GM12891 (cell line): ENCODE results near the gene PRKCE.

ENCODE experiments used
- DNase-seq: peaks from one replicate; pipeline ENCODE4 v3.0.0; 2011; ENCODE audit warnings: low spot score; ENCODE audit not compliant: insufficient read length
- FAIRE-seq: peaks from 2 replicates; lab custom pipeline; 2011; peaks lifted over from hg19 to GRCh38; lab: Jason Lieb, UNC
- PAX5 ChIP-seq: IDR thresholded peaks from 2 replicates; pipeline ENCODE4 v1.6.1; 2011; ENCODE audit warnings: low read length, moderate library complexity, mild to moderate bottlenecking; ENCODE audit not compliant: insufficient read depth, severe bottlenecking
- POLR2A ChIP-seq: IDR thresholded peaks from 2 replicates; pipeline ENCODE4 v1.6.1; 2011; ENCODE audit warnings: low read depth, low read length, control low read depth
- POLR2AphosphoS5 ChIP-seq: IDR thresholded peaks from 2 replicates; pipeline ENCODE4 v1.6.1; 2011; ENCODE audit warnings: low read depth, low read length, control low read depth
- POU2F2 ChIP-seq: IDR thresholded peaks from 2 replicates; pipeline ENCODE4 v1.6.1; 2011; ENCODE audit warnings: low read depth, mild to moderate bottlenecking, control low read depth, low read length, moderate library complexity
- SPI1 ChIP-seq: IDR thresholded peaks from 2 replicates; pipeline ENCODE4 v1.6.1; 2011; ENCODE audit warnings: low read depth, low read length, control low read depth
- TAF1 ChIP-seq: IDR thresholded peaks from 2 replicates; pipeline ENCODE4 v1.6.1; 2011; ENCODE audit warnings: low read depth, low read length, control low read depth

PRKCE gene

DNA sequence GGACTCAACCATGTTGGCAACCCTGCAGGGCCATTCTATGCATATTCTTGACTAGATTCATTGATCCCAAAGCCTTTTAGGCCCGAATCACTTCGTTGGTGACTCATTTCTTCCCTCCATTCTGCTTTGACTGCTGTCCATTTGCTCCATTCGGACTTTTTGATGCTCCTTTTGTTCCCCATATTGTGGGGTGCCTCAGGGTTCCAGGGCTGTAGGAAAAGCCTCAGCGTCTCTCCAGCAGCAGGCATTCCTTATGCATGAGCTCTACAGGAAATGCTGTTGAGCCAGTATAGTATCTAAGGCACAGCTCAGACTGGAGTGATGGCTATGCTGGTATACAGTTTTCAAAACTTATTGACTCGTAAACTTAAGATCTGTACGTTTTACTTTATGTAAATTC, 292.6 kb downstream of the PRKCE start:
- FAIRE-seq: no peak
- no peak for TF ChIP-seq TAF1
- TF ChIP-seq POU2F2: no peak
- no peak for TF ChIP-seq POLR2AphosphoS5
- TF ChIP-seq PAX5: no peak
- no peak for TF ChIP-seq SPI1
- no peak for TF ChIP-seq POLR2A
- no peak for DNase-seq

DNA sequence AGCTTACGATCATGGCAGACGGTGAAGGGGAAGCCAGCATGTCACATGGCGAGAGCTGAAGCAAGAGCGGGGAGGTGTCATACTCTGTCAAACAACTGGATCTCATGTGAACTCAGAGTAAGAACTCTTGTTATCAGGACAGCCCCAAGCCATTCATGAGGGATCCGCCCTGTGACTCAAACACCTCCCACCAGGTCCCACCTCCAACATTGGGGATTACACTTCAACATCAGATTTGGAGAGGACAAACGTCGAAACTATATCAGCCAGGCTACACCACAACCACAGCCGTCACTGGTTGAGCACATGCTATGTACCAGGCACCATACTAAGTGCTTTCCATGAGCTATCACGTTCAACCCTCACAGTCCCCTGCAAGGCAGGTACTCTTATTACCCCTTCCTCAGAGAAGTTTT, 293.8 kb downstream of the PRKCE start:
- TF ChIP-seq PAX5 (no peak), POLR2AphosphoS5 (no peak), POLR2A (no peak)
- DNase-seq (no peak), FAIRE-seq (no peak)

DNA sequence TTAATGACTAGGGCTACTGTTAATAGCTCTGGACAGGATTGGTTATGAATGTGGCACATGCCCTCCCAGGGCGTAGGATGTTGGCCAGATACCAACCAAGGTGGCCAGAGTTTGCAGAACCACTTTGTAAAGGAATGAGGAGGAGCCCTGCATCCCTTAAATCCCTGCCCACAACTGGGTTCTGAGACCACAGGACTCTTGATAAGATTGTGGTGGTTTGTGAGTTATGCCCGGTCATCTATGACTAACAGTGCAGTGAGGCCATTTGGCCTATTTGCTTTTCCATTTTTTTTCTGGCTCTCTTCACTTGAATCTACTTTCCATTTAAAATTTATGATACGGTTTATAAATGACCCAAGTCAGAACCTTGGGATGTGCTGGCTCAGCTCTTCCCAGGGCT, 294.5 kb downstream of the PRKCE start:
- no peak for TF ChIP-seq TAF1
- no peak for TF ChIP-seq POLR2A
- TF ChIP-seq PAX5: no peak
- no peak for DNase-seq
- no peak for FAIRE-seq

DNA sequence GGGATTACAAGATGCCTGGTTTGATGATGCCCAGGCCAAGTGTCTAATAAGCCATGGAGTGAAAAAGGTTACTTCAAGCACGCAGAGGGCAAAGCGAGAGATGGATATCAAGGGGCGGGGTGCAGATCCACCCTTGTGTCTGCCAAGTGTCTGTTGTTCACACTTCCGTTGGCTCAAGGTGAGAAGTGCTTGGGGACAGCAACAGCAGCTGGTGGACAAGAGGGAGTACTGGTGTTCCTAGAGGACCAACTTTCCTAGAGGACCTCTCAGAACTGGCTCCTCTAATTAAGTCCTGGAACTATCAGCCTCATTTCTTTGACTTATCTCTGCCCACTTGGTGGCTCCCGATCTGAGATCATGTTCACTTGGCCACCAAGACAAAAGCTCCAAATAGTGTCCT, 299.1 kb downstream of the PRKCE start:
- no peak for TF ChIP-seq PAX5
- no peak for TF ChIP-seq SPI1
- no peak for TF ChIP-seq POU2F2
- no peak for TF ChIP-seq TAF1
- no peak for TF ChIP-seq POLR2AphosphoS5
- TF ChIP-seq POLR2A: no peak
- FAIRE-seq (peak; percentile 73), DNase-seq (no peak)

DNA sequence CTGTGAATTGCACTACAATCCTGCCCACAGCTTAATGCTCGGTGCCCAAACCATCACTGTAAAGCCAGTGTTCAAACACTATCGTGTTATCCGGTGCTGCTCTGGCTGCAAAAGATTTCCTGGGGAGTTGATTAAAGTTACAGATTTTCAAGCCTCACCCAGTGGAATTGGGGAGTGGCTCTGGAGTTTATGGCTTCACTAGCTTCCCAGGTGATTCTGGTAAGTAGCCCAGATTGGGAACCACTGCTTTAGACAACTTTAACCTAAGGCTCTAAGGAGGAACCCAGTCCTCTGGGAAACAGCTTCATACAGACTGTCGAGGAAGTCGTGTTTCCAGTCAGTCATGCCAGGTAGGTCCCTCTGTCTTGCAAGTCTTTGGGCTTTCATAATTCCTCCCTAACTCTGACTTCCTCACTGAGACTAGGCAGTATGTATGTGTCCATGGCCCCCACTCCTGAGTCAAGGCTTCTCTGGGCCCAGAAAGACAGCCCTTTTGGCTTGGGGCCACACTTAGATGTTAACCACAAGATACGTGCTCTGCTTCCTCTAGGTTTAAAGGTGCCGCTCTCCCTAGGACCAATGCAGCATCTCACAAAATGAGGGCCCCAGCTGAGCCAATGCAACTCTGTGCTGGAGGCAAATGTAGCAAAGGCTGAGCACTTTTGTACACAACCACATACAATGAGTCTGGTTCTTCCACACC, 299.7 kb downstream of the PRKCE start:
- TF ChIP-seq TAF1 (no peak), POLR2AphosphoS5 (no peak), POLR2A (no peak), SPI1 (no peak), PAX5 (no peak), POU2F2 (no peak)
- FAIRE-seq (peak; percentile 64), DNase-seq (no peak)

DNA sequence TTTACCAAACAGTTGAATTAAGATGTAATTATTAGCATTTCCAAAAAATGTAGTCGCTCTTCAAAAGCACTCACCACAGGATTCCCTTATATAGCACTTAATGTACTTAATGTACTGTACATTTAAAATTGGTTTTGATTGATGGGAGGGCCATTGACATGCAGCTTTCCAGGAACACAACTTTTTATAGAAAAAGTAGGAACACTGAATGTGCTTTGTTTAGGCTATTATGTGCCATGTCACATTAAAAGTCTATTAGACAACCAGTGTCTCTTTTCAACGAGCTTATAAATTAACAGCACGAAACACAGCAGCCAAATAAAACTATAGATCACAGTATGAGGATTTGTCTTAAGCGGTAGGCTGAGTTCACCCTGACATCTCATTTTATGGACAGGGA, 301.1 kb downstream of the PRKCE start:
- TF ChIP-seq PAX5 (no peak), POLR2AphosphoS5 (no peak), TAF1 (no peak), POLR2A (no peak), POU2F2 (no peak), SPI1 (no peak)
- DNase-seq (no peak), FAIRE-seq (no peak)

DNA sequence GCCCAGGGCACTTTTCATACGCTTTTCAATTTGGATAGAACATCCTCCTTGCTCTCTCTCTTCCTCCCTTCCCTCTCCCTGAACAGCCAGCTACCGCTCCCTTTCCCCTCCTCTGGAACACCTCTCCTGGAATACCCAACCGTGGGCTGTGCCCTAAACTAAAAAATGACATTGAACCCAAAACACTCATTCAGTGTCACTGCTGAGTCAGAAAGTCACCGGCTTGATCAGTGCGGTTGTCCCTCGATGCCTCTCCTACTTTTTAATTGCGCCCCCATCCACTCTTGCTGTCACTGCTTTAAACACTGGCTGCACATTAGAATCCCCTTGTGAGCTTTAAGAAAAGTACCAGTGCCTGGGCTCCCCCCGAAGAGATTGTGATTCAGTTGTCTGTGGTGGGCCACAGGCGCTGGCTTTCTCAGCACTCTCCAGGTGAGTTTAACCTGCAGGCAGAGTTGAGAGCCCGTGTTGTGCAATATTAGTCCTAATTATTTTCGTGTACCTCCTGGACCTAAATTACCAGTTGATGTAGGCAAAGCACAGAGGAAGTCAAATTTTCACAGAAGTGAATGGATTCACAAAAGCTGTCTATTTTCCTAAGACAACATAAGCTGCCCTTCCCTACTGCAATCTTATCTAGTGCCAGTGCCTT, 302.0 kb downstream of the PRKCE start:
- TF ChIP-seq POLR2A (no peak), POU2F2 (no peak), TAF1 (no peak), POLR2AphosphoS5 (no peak), PAX5 (no peak), SPI1 (no peak)
- DNase-seq (no peak), FAIRE-seq (no peak)

DNA sequence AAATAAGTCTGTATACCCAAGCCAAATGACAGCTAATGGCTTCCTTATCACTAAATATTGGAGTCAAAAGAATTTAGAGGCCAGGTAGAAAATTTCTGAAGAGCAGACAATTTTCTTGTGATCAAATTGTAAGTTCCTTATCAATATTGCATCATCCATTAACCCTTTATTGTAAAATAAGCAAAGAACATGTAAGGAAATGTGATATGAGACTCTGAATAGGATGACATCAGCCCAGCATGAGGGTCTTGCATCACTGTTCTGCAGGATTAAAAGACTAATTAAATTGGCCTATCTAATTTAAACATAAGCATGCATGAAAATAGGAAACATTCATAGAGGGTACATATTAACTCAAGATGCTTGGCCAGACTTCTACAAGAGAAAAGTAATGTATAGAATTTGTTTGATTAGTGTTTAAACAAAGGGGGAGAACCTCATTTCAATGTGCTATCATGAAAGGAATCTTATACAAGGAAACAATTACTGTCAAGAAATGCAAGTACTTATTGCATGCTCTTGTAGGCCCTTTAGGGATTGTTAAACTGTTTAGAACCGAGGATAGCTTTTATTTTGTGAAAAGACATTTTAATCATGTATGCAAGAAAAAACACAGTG, 302.9 kb downstream of the PRKCE start:
- TF ChIP-seq SPI1 (no peak), PAX5 (no peak), POLR2AphosphoS5 (no peak), POU2F2 (no peak), POLR2A (no peak), TAF1 (no peak)
- DNase-seq (no peak), FAIRE-seq (no peak)

DNA sequence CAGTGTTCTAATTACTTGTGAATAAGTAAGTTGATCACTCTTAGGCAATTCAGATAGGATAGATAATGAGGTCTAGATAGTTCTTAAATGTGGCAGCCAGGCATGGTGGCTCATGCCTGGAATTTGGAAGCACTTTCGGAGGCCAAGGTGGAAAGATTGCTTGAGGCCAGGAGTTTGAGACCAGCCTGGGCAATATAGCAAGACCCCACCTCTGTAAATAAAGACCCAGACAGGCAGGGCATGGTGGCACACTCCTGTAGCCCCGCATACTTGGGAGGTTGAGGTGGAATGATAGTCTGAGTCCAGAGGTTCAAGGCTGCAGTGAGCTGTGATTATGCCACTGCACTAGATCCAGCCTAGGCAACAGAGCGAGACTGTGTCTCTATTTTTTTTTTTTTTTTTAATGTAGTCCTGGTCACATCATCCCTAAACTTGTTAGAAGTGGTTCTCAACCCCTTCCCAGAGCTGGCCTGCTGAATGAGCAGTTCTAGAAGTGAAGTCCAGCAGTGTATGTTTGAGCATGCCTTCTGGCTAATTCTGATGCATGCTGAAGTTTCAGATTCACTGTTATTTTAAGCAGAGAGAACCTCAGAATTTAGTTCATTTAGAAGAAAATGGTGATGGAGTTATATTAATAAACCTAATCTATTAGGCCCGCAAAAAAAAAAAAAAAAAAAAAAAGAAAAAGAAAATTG, 306.2 kb downstream of the PRKCE start:
- FAIRE-seq: peak; percentile 64
- no peak for DNase-seq
- no peak for TF ChIP-seq POLR2A
- no peak for TF ChIP-seq SPI1
- no peak for TF ChIP-seq PAX5
- TF ChIP-seq POU2F2: no peak
- no peak for TF ChIP-seq TAF1
- TF ChIP-seq POLR2AphosphoS5: no peak
